GM08714 (cell line): ENCODE data around the gene DLG1.
"Not testable (repeated sequence)": the region's sequence is repeated elsewhere in the genome, so short reads cannot be mapped to it uniquely, and the experiment has no call there.

ENCODE experiments used
- H3K4me3 ChIP-seq: fragments of 200-500 bp; sonication (Bioruptor generic); 2 replicates; pipeline ENCODE4 v1.5.1; 2014; ENCODE audit warnings: mild to moderate bottlenecking, low read length, inconsistent platforms
- ZNF274 ChIP-seq: IDR thresholded peaks from 2 replicates; pipeline ENCODE4 v1.6.1; 2012; ENCODE audit warnings: mild to moderate bottlenecking, low read depth, low read length

Gene DLG1

GRCh38 chr3:197209366-197210260 is 88.8 kb downstream of the DLG1 start:
- TF ChIP-seq ZNF274 = no peak

GRCh38 chr3:197206913-197207312 is 91.5 kb downstream of the DLG1 start:
- TF ChIP-seq ZNF274 = no peak
- no peak overlapping the region for H3K4me3 ChIP-seq

More at GRCh38 chr3:197209366-197210260, 88.8 kb downstream of the DLG1 start:
- H3K4me3 ChIP-seq = no peak overlapping the region

GRCh38 chr3:197205675-197206074 is 92.7 kb downstream of the DLG1 start:
- no peak overlapping the region for H3K4me3 ChIP-seq
- TF ChIP-seq ZNF274 = no peak

GRCh38 chr3:197205265-197205664 is 93.1 kb downstream of the DLG1 start:
- no peak overlapping the region for H3K4me3 ChIP-seq
- TF ChIP-seq ZNF274 = no peak

- H3K4me3 ChIP-seq = no peak overlapping the region
- no peak for TF ChIP-seq ZNF274
Measured at GRCh38 chr3:197204736-197205135, 93.7 kb downstream of the DLG1 start.

- H3K4me3 ChIP-seq = no peak overlapping the region
- no peak for TF ChIP-seq ZNF274
Measured at GRCh38 chr3:197203714-197204146, 94.7 kb downstream of the DLG1 start.

- no peak overlapping the region for H3K4me3 ChIP-seq
- no peak for TF ChIP-seq ZNF274
Measured at GRCh38 chr3:197202694-197203093, 95.7 kb downstream of the DLG1 start.

GRCh38 chr3:197201791-197202452 is 96.5 kb downstream of the DLG1 start:
- TF ChIP-seq ZNF274 = no peak
- H3K4me3 ChIP-seq = no peak overlapping the region

- not testable (repeated sequence) for H3K4me3 ChIP-seq
Measured at GRCh38 chr3:197200856-197201255, 97.6 kb downstream of the DLG1 start.

- no peak for TF ChIP-seq ZNF274
- H3K4me3 ChIP-seq = no peak overlapping the region
Measured at GRCh38 chr3:197197334-197197733, 101.1 kb downstream of the DLG1 start.

- H3K4me3 ChIP-seq = no peak overlapping the region
- no peak for TF ChIP-seq ZNF274
Measured at GRCh38 chr3:197196192-197196591, 102.2 kb downstream of the DLG1 start.

- no peak overlapping the region for H3K4me3 ChIP-seq
- no peak for TF ChIP-seq ZNF274
Measured at GRCh38 chr3:197195326-197195725, 103.1 kb downstream of the DLG1 start.

GRCh38 chr3:197193759-197194158 is 104.7 kb downstream of the DLG1 start:
- H3K4me3 ChIP-seq = not testable (repeated sequence)

GRCh38 chr3:197191897-197192296 is 106.5 kb downstream of the DLG1 start:
- no peak for TF ChIP-seq ZNF274

GRCh38 chr3:197189623-197190022 is 108.8 kb downstream of the DLG1 start:
- H3K4me3 ChIP-seq = no peak overlapping the region

More at GRCh38 chr3:197191897-197192296, 106.5 kb downstream of the DLG1 start:
- no peak overlapping the region for H3K4me3 ChIP-seq

More at GRCh38 chr3:197189623-197190022, 108.8 kb downstream of the DLG1 start:
- TF ChIP-seq ZNF274 = no peak
